IPS DF 6.9 (cell line): ENCODE measurements around the gene RAB7A.

ENCODE experiments used
- DNase-seq: peaks from one replicate; pipeline ENCODE4 v3.0.0-alpha.2; 2013; ENCODE audit warnings: low read depth, low spot score
- H3K27ac ChIP-seq: one replicate; pipeline ENCODE4 v1.5.1; 2013; ENCODE audit warnings: low read length, control low read depth
- H3K27me3 ChIP-seq: 2 replicates; pipeline ENCODE4 v1.6.1; 2013; ENCODE audit warnings: mild to moderate bottlenecking, low read length; ENCODE audit not compliant: control insufficient read depth, insufficient read depth
- H3K36me3 ChIP-seq: 2 replicates; pipeline ENCODE4 v1.6.1; 2013; ENCODE audit warnings: low read length; ENCODE audit not compliant: control insufficient read depth, insufficient read depth
- H3K4me1 ChIP-seq: 2 replicates; pipeline ENCODE4 v1.6.1; 2013; ENCODE audit warnings: low read length; ENCODE audit not compliant: control insufficient read depth, insufficient read depth
- H3K4me3 ChIP-seq: 2 replicates; pipeline ENCODE4 v1.5.1; 2013; ENCODE audit warnings: mild to moderate bottlenecking, low read length
- H3K9me3 ChIP-seq: 2 replicates; pipeline ENCODE4 v1.6.1; 2013; ENCODE audit warnings: low read length, inconsistent platforms; ENCODE audit not compliant: control insufficient read depth, insufficient read depth
- WGBS: extraction: QIAGEN DNeasy Blood & Tissue Kit; methylation state at CpG from one replicate; pipeline ENCODE4 v1.1.7; 2013; ENCODE audit warnings: mixed read lengths, missing lambda C conversion rate; ENCODE audit not compliant: insufficient read length, insufficient coverage; 5-methylcytosine and 5-hydroxymethylcytosine counted together

The RAB7A gene

DNA sequence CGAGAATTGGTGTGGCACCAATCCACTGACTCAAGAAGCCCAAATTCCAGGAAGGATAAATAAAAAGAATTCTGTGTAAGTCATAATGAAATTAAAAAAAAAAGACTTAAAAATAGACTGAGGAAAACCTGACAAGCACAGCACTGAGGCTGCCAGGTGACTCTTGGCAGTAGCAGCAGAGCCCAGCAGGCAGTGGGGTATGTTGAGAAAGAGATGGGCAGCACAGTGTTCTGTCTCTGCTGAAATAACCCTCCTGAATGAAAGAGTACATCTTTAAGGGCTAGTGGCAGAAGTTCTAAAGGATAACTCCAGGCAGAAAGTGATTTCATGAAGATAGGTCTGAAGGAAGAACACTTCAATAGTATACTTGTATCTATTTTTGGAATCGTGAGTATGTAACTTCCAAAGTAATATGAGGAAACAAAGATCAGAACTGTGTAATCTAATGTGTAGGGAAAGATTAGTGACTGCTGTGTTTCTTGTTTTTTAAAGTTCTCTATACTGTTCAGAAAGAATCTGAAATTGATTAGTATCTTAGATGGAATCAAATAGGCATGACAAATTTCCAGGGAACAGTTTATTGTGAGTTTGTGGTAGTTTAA is 75.9 kb downstream of the RAB7A start:
- Histone ChIP-seq H3K9me3 (no peaks in the 10 kb centered on the region), H3K27ac (no peak overlapping the region), H3K4me3 (no peak overlapping the region), H3K36me3 (peaks cover 9% of the 10 kb centered on the region; the same call in 1 of the 2 replicates), H3K4me1 (no peaks in the 10 kb centered on the region), H3K27me3 (no peaks in the 10 kb centered on the region)
- WGBS = no CpG with 5 or more reads among the region's 2 CpGs
- DNase-seq = no peak

DNA sequence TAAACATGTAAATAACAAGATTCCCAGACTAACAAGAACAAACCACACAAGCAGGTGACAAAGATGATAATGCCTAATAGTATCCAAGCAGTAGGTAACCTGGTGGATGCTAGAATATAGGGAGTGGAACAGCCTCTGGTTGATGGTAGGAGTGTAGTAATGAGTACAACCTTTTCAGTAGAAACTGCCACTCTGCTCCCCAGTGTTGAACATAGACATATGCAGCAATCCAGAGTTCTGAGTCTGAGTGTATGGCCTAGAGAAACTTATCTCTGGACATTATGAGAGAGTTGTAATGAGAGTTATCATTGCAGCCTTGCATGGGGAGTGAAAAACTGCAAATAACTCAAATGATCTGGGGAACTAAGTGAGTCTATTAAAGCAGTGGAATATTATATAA is 77.3 kb downstream of the RAB7A start:
- Histone ChIP-seq H3K36me3 (peaks cover 9% of the 10 kb centered on the region; the same call in 1 of the 2 replicates), H3K27ac (no peak overlapping the region), H3K4me1 (no peaks in the 10 kb centered on the region), H3K9me3 (no peaks in the 10 kb centered on the region), H3K4me3 (no peak overlapping the region), H3K27me3 (no peaks in the 10 kb centered on the region)
- no peak for DNase-seq

DNA sequence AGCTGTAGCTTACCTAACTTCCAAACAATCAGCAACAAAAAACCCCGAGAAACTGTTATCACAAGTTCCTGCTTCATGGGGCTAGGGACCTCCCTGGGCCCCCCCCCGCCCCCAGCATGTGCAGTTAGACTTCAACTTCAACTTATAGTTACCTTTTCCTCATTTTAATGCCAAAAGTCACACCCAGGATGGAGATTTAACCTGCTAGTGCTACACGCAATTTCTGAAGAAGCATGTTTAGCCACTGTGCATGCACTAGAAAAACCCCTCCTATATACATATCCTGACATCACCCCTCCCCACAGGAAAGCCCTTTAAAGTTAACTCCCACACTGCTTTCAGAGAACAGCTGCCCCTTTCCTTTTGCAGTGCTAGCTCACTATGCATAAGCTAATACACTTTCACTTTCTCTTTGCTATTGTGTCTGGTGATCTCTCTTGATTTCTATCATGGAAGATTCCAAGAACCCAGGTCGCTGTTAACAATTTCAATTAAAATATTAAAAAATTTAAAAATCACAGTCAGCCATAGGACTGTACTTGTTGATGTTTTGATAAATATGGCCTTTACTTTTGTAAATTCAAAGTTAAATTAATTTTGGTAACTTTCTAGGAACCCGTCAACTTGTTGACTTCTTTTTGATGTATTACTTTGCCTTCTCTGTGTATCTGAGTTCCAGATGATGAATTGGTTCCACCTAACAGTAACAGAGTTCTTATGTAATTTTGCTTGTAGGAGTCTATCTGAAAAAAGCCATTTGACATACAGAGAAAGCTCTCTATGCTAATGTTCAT is 78.2 kb downstream of the RAB7A start:
- H3K27me3 ChIP-seq = no peaks in the 10 kb centered on the region
- no peak overlapping the region for H3K4me3 ChIP-seq
- WGBS = no CpG with 5 or more reads among the region's 5 CpGs
- H3K27ac ChIP-seq = no peak overlapping the region
- H3K36me3 ChIP-seq = peaks cover 5% of the 10 kb centered on the region; the same call in 1 of the 2 replicates
- no peaks in the 10 kb centered on the region for H3K9me3 ChIP-seq
- no peak for DNase-seq
- no peaks in the 10 kb centered on the region for H3K4me1 ChIP-seq

DNA sequence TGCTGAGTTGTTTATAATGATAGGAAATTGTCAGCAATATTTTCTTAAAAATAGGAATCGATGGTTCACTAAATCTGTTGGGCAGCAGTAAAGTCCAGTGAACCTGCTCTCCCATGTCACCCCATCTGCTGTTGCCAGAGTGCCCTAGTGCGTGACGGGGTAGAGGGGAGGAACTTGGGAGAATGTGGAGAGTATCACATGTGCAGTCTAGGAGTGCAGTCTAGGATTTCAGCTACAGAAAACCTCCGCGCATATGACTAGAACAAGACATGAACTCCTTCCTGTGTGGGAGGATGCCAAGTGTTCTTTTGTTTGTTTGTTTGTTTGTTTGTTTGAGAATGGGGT is 78.8 kb downstream of the RAB7A start:
- no CpG with 5 or more reads among the region's 5 CpGs for WGBS
- DNase-seq = no peak
- no peak overlapping the region for H3K27ac ChIP-seq
- H3K36me3 ChIP-seq = peaks cover 3% of the 10 kb centered on the region; the same call in 1 of the 2 replicates
- no peak overlapping the region for H3K4me3 ChIP-seq
- H3K4me1 ChIP-seq = no peaks in the 10 kb centered on the region
- no peaks in the 10 kb centered on the region for H3K9me3 ChIP-seq
- H3K27me3 ChIP-seq = no peaks in the 10 kb centered on the region

DNA sequence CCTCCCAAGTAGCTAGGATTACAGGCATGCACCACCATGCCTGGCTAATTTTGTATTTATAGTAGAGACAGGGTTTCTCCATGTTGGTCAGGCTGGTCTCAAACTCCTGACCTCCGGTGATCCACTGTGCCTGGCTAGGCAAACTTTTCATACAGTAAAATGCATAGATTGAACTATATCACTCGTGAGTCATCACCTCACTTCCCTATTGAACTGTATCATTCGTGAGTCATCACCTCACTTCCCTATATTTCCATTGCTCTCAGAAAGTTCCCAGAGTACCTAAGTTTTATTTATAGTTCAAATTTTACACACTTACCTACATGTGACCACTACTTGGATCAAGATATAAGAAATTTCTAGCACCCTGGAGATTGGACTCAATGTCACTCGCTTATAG is 79.8 kb downstream of the RAB7A start:
- no CpG with 5 or more reads among the region's 4 CpGs for WGBS
- H3K9me3 ChIP-seq = no peaks in the 10 kb centered on the region
- H3K4me1 ChIP-seq = no peaks in the 10 kb centered on the region
- peaks cover 5% of the 10 kb centered on the region; the same call in 1 of the 2 replicates for H3K36me3 ChIP-seq
- no peak overlapping the region for H3K27ac ChIP-seq
- no peaks in the 10 kb centered on the region for H3K27me3 ChIP-seq
- no peak overlapping the region for H3K4me3 ChIP-seq
- no peak for DNase-seq

DNA sequence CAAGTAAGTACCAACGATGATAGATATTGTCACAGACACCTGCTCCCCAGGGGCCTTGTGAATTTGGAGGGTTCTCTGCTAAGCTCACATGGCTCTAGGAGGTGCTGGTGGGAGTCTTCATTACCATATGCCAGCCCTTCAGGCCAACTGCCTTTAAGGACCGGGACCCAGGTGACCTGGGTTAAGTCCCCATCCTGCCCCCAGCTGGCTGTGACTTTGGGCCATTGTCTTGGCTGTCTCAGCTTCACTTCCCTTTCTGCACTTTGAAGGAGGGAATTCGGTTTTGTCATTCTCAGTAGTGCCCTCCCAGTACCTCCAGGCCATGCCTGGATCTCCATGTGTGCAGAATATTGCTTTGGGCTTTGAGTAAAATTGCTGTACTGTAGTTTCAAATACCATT is 80.6 kb downstream of the RAB7A start:
- no peaks in the 10 kb centered on the region for H3K9me3 ChIP-seq
- no peaks in the 10 kb centered on the region for H3K27me3 ChIP-seq
- H3K4me3 ChIP-seq = no peak overlapping the region
- peaks cover 5% of the 10 kb centered on the region; the same call in 1 of the 2 replicates for H3K36me3 ChIP-seq
- H3K4me1 ChIP-seq = no peaks in the 10 kb centered on the region
- WGBS = no CpG with 5 or more reads among the region's 3 CpGs
- DNase-seq = no peak
- no peak overlapping the region for H3K27ac ChIP-seq

DNA sequence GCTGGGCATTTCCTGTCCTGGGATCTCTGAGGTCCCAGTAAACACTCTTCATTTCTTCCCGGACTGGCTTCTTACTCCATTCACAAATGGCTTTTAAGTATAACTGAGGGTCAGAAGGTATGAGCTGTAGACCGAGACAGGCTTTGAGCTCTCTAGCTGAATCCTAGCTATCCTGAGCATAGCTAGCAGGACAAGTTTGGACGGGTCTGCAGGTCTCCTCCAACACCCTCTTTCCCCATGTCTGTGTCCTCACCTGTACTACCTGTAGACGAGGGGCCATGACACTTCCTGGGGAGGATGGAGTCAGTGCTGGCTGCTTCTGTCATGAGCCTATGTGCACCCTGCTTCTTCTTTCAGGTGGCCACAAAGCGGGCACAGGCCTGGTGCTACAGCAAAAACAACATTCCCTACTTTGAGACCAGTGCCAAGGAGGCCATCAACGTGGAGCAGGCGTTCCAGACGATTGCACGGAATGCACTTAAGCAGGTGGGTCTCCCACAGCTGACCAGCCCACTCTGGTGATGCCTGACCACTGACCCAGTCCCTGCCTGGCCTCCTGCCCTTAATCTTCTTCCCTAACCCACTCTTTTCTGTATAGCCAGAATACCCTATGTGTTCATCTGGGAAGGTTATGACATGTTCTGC is 81.3 kb downstream of the RAB7A start:
- Histone ChIP-seq H3K4me3 (no peak overlapping the region), H3K27me3 (no peaks in the 10 kb centered on the region), H3K36me3 (peaks cover 5% of the 10 kb centered on the region; the same call in 1 of the 2 replicates), H3K9me3 (no peaks in the 10 kb centered on the region), H3K27ac (no peak overlapping the region), H3K4me1 (no peaks in the 10 kb centered on the region)
- DNase-seq = no peak
- WGBS = no CpG with 5 or more reads among the region's 9 CpGs

DNA sequence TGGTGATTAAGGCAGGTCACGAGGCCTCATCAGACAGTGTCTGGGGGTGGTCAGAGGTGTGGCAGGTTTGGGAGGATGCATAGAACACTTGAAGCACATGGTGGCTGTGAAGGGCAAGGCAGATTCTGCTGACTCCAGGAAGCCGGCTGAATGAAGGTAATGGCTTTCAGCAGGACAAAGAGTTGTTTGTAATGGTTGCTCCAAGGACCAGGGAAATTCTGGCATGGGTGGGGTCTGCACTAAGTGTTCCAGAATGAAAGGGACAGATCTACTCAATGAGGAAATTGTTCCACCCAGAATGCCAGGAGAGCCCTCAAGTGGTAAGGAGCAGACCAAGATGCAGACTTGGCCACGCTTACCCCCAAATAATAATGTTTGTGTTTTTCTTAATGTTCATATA is 82.7 kb downstream of the RAB7A start:
- H3K27me3 ChIP-seq = no peaks in the 10 kb centered on the region
- DNase-seq = no peak
- no CpG with 5 or more reads among the region's 3 CpGs for WGBS
- H3K4me3 ChIP-seq = no peak overlapping the region
- H3K27ac ChIP-seq = no peak overlapping the region
- H3K9me3 ChIP-seq = no peaks in the 10 kb centered on the region
- no peaks in the 10 kb centered on the region for H3K4me1 ChIP-seq
- H3K36me3 ChIP-seq = peaks cover 18% of the 10 kb centered on the region

DNA sequence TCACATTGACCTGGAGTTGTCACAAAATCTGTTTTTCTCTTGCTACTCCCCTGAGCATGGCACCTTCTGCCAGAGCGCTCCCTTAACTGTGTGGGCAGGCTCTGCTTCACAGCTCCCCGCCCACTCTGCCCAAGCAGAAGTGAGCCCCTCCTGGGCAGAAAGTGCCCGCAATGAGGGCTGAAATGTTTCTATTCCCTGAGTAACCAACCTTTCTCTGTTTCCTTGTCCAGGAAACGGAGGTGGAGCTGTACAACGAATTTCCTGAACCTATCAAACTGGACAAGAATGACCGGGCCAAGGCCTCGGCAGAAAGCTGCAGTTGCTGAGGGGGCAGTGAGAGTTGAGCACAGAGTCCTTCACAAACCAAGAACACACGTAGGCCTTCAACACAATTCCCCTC is 87.1 kb downstream of the RAB7A start:
- DNase-seq = no peak
- no peaks in the 10 kb centered on the region for H3K4me1 ChIP-seq
- no peak overlapping the region for H3K4me3 ChIP-seq
- H3K27me3 ChIP-seq = no peaks in the 10 kb centered on the region
- H3K36me3 ChIP-seq = peaks cover 16% of the 10 kb centered on the region
- H3K27ac ChIP-seq = no peak overlapping the region
- no peaks in the 10 kb centered on the region for H3K9me3 ChIP-seq
- WGBS = no CpG with 5 or more reads among the region's 8 CpGs

DNA sequence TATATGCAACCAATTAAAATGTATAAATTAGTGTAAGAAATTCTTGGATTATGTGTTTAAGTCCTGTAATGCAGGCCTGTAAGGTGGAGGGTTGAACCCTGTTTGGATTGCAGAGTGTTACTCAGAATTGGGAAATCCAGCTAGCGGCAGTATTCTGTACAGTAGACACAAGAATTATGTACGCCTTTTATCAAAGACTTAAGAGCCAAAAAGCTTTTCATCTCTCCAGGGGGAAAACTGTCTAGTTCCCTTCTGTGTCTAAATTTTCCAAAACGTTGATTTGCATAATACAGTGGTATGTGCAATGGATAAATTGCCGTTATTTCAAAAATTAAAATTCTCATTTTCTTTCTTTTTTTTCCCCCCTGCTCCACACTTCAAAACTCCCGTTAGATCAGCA is 88.1 kb downstream of the RAB7A start:
- DNase-seq = no peak
- no CpG with 5 or more reads among the region's 5 CpGs for WGBS
- Histone ChIP-seq H3K36me3 (peaks cover 16% of the 10 kb centered on the region), H3K27ac (no peak overlapping the region), H3K4me1 (no peaks in the 10 kb centered on the region), H3K27me3 (no peaks in the 10 kb centered on the region), H3K9me3 (no peaks in the 10 kb centered on the region), H3K4me3 (no peak overlapping the region)
